ENCODE results near the gene CHEK1. TPM values are rescaled to one million over a fixed set of nuclear protein-coding genes. Genes with fewer than 3 reads are reported as not detected.

CHEK1 gene
- total and polyA plus RNA-seq, 2 of the 4 experiments (the other 2 are of a cell fraction) = 16.0 to 22.6 TPM

- Histone ChIP-seq H2BK5ac (ENCODE audit: low read depth, low read length, poor library complexity, severe bottlenecking) (no peak overlapping the region), H3K4ac (ENCODE audit: low read depth, low read length) (no peak overlapping the region), H3K18ac (ENCODE audit: low read depth, low read length) (no peak overlapping the region), H3K27me3 (ENCODE audit: control insufficient read depth, insufficient read depth, low read length) (no peaks in the 10 kb centered on the region), H2AK9ac (replicated peaks; ENCODE audit: low read depth, low read length, poor library complexity) (no peak overlapping the region), H4K20me1 (ENCODE audit: insufficient read depth, low read length) (no peaks in the 10 kb centered on the region), H4K8ac (ENCODE audit: low read depth in 2 of 2, low read length in 2 of 2) (no peak overlapping the region), H2BK20ac (ENCODE audit: low read depth, low read length) (no peak overlapping the region), H3K9ac (ENCODE audit: low read depth, low read length) (no peak overlapping the region), H4K91ac (ENCODE audit: insufficient read depth, low read depth, low read length) (no peak overlapping the region), H2BK15ac (ENCODE audit: low read depth, low read length) (no peak overlapping the region), H3K36me3 (ENCODE audit: control insufficient read depth, insufficient read depth, low read length) (peaks cover 12% of the 10 kb centered on the region), H3K27ac (ENCODE audit: insufficient read depth, low read length) (no peak overlapping the region), H3K79me1 (ENCODE audit: low read depth in 1 of 2, low read length in 2 of 2) (peaks cover 0 to 2% of the 10 kb centered on the region in 2 experiments; a peak in 2 of 4 replicates), H3K56ac (ENCODE audit: extremely low read depth, insufficient read depth, low read length) (no peak overlapping the region), H3K4me1 (ENCODE audit: control insufficient read depth, insufficient read depth, low read length) (0 out of 2 replicates have a peak, but pooled peaks cover 1% of the 10 kb centered on the region), H2BK120ac (ENCODE audit: low read depth, low read length) (no peak overlapping the region), H2AFZ (replicated peaks; ENCODE audit: low read length, poor library complexity) (no peak overlapping the region), H3K4me2 (ENCODE audit: low read depth, low read length) (no peak overlapping the region), H2AK5ac (ENCODE audit: low read depth, low read length) (no peak overlapping the region), H3K14ac (replicated peaks; ENCODE audit: low read depth, low read length) (no peak overlapping the region), H4K5ac (ENCODE audit: low read depth, low read length) (no peak overlapping the region), H3K4me3 (ENCODE audit: insufficient read depth, low read depth, low read length) (no peak overlapping the region), H3K23ac (ENCODE audit: low read depth, low read length) (no peak overlapping the region), H3K9me3 (ENCODE audit: control insufficient read depth, insufficient read depth, low read length) (no peaks in the 10 kb centered on the region), H3K9me1 (ENCODE audit: insufficient read depth, low read length) (peaks cover 3% of the 10 kb centered on the region; the same call in 1 of the 2 replicates)
- BruUV-seq (replicated peaks) = no TSS peak
- TF ChIP-seq CHD1 (IDR thresholded peaks at IDR 0.05; ENCODE audit: low read depth, low read length) (no peak), USF2 (IDR thresholded peaks at IDR 0.05; ENCODE audit: low read depth, low read length) (no peak), POLR2A (IDR thresholded peaks at IDR 0.05; ENCODE audit: low read depth, low read length) (no peak), CEBPB (IDR thresholded peaks at IDR 0.05; ENCODE audit: low read depth, low read length) (no peak)
- WGBS, 2 experiments (ENCODE audit: extremely low coverage in 2 of 2, insufficient read length in 1 of 2) = no CpG with 5 or more reads among the region's 3 CpGs
- ChIA-PET POLR2A (ENCODE audit: unreplicated experiment) (interaction anchor here (0.6 kb wide), 1 partner anchor 11 kb away, joined by 4 read pairs; no protein-coding TSS in a partner anchor), CTCF (no interaction called here)
- dilution Hi-C loops (cut with HindIII; ENCODE audit: low sequenced_read_pairs, unreplicated experiment) (no loop called here), in situ Hi-C loops (cut with MboI; ENCODE audit: low sequenced_read_pairs) (loop anchor here (25.0 kb wide), 1 partner anchor 949 kb away; no protein-coding TSS in a partner anchor), intact Hi-C loops (cut with micrococcal nuclease) (no loop called here)
- ATAC-seq (ENCODE audit: low read depth) = no peak
- no peak for DNase-seq
These were observed 38.3 kb upstream of the CHEK1 start for GRCh38 chr11:125586623-125587022.

Measured in IMR-90 (cell line).